ENCODE data around the gene FIG4.

- TF ChIP-seq POLR2AphosphoS5 (IDR thresholded peaks at IDR 0.05) (no peak), CTCF (IDR thresholded peaks at IDR 0.05) (no peak), EP300 (IDR thresholded peaks at IDR 0.05) (no peak)
These were observed 11.7 kb downstream of the FIG4 start for GRCh38 chr6:109702791-109703190.
